Nephron (organoid): Measurements from ENCODE around the gene GRM2.
A peak's percentile ranks its signal among the peaks of the same experiment; 100 is the strongest.

ENCODE experiments used
- H3K27ac Mint-ChIP-seq, 3 experiments: 2 replicates each; pipeline ENCODE4 v1.8.0; 2020; ENCODE audit warnings: mixed read lengths in 3 of 3, mild to moderate bottlenecking in 2 of 3, moderate library complexity in 1 of 3
- H3K27me3 Mint-ChIP-seq: 2 replicates; pipeline ENCODE4 v1.8.0; 2021; ENCODE audit warnings: low read depth, mild to moderate bottlenecking, moderate library complexity, mixed read lengths
- H3K36me3 Mint-ChIP-seq: 2 replicates; pipeline ENCODE4 v1.8.0; 2020; ENCODE audit warnings: low read depth, mixed read lengths
- H3K4me1 Mint-ChIP-seq: 2 replicates; pipeline ENCODE4 v1.8.0; 2020; ENCODE audit warnings: mixed read lengths
- H3K4me3 Mint-ChIP-seq, 3 experiments: 2 replicates each; pipeline ENCODE4 v1.8.0; 2020; ENCODE audit warnings: mild to moderate bottlenecking in 3 of 3, mixed read lengths in 3 of 3, moderate library complexity in 2 of 3
- H3K9me3 Mint-ChIP-seq: 2 replicates; pipeline ENCODE4 v1.8.0; 2020; ENCODE audit warnings: mixed read lengths
- TF ChIP-seq, protein P1 (sequence below), 3 experiments: fragments of 200-600 bp; sonication (generic); IDR thresholded peaks; one replicate each; pipeline ENCODE4 v1.5.0; 2021; ENCODE audit warnings: antibody characterized with exemption in 3 of 3; ENCODE audit not compliant: unreplicated experiment in 3 of 3

GRM2 gene

DNA sequence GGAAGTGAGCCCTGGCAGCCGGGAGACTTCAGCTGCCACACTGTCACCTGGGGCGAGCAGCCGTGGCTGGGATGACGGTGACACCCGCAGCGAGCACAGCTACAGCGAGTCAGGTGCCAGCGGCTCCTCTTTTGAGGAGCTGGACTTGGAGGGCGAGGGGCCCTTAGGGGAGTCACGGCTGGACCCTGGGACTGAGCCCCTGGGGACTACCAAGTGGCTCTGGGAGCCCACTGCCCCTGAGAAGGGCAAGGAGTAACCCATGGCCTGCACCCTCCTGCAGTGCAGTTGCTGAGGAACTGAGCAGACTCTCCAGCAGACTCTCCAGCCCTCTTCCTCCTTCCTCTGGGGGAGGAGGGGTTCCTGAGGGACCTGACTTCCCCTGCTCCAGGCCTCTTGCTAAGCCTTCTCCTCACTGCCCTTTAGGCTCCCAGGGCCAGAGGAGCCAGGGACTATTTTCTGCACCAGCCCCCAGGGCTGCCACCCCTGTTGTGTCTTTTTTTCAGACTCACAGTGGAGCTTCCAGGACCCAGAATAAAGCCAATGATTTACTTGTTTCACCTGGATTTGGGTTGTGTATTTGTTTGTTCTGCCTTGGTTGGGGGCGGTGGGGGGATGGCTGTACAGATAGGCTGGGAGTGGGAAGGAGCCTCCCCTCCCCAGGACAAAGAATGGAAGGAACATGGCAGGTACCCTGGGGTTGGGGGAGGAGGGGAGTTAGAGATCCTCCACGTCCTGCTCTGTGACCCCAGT, 2.9 kb upstream of the GRM2 start:
- peak overlapping the region in 1 of 3 experiments; percentile 50 for H3K27ac Mint-ChIP-seq
- peaks cover 4% of the 10 kb centered on the region for H3K4me1 Mint-ChIP-seq
- no peaks in the 10 kb centered on the region for H3K9me3 Mint-ChIP-seq
- peaks cover 34% of the 10 kb centered on the region for H3K27me3 Mint-ChIP-seq
- H3K4me3 Mint-ChIP-seq: no peak overlapping the region
- peaks cover 13% of the 10 kb centered on the region for H3K36me3 Mint-ChIP-seq
- TF ChIP-seq, protein P1, sequence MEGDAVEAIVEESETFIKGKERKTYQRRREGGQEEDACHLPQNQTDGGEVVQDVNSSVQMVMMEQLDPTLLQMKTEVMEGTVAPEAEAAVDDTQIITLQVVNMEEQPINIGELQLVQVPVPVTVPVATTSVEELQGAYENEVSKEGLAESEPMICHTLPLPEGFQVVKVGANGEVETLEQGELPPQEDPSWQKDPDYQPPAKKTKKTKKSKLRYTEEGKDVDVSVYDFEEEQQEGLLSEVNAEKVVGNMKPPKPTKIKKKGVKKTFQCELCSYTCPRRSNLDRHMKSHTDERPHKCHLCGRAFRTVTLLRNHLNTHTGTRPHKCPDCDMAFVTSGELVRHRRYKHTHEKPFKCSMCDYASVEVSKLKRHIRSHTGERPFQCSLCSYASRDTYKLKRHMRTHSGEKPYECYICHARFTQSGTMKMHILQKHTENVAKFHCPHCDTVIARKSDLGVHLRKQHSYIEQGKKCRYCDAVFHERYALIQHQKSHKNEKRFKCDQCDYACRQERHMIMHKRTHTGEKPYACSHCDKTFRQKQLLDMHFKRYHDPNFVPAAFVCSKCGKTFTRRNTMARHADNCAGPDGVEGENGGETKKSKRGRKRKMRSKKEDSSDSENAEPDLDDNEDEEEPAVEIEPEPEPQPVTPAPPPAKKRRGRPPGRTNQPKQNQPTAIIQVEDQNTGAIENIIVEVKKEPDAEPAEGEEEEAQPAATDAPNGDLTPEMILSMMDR (IDR thresholded peaks at IDR 0.05; ENCODE audit: unreplicated experiment in 3 of 3): no peak

DNA sequence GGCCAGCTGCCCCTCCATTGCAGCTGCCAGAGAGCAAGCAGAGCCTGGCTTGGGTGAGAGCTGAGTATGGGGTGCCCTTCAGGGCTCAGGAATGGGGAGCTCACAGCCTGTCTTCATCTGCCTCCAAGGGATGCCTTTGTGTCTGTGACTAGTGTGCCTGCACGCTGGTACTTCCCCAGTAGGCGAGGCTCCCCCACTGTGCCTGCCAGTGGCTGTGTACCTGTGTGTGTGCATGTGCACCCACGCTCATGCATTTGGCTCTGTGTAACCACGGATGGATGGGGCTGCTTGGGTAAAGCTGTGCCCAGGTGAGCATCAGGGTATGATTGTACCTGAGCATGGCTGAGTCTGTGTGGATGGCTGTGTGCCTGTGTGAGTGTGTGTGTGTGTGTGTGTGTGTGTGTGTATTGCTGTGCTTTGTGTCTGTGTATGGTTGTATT, 2.3 kb upstream of the GRM2 start:
- Mint-ChIP-seq H3K4me1 (peaks cover 4% of the 10 kb centered on the region), H3K27me3 (peaks cover 36% of the 10 kb centered on the region), H3K27ac (no peak overlapping the region), H3K4me3 (no peak overlapping the region), H3K36me3 (peaks cover 9% of the 10 kb centered on the region), H3K9me3 (no peaks in the 10 kb centered on the region)
- TF ChIP-seq, protein P1 (IDR thresholded peaks at IDR 0.05; ENCODE audit: unreplicated experiment in 3 of 3): no peak

DNA sequence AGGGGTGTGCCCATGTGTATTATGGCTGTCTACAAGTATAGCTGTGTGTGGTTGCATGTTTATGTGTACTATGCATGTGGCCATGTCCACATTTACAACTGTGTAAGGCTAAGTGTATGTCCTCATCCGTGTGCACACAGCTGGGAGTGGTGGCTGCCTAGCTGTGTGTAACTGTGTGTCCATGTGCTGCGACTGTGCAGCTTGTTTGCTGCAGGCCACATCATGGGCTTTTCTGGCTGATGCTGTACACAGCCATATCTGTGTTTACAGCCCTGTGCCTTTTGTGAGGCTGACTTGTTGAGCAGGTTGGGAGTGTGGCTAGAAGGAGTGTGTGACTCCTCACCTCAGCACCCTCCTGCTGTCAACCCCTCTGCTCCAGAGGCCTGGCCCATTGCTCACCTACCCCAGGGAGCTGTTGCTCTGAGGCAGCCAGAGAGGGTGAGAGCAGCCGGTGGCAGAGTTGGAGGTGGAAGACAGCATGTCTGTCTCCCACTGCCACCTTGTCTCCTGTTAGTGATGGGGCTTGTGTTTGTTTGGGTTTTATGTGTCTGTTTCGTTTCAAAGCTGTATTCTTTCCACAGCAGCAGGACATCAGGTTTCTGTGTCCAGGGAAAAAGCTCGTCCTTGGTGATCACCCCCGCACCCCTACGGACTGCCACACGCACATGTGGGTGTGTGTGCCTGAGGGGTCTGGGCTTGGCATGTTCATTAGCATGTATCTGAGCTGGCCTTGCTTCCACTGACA, 1.4 kb upstream of the GRM2 start:
- H3K27ac Mint-ChIP-seq: no peak overlapping the region
- no peaks in the 10 kb centered on the region for H3K9me3 Mint-ChIP-seq
- peaks cover 36% of the 10 kb centered on the region for H3K27me3 Mint-ChIP-seq
- H3K4me1 Mint-ChIP-seq: peaks cover 4% of the 10 kb centered on the region
- H3K36me3 Mint-ChIP-seq: peaks cover 6% of the 10 kb centered on the region
- TF ChIP-seq, protein P1 (IDR thresholded peaks at IDR 0.05; ENCODE audit: unreplicated experiment in 3 of 3): no peak
- no peak overlapping the region for H3K4me3 Mint-ChIP-seq

DNA sequence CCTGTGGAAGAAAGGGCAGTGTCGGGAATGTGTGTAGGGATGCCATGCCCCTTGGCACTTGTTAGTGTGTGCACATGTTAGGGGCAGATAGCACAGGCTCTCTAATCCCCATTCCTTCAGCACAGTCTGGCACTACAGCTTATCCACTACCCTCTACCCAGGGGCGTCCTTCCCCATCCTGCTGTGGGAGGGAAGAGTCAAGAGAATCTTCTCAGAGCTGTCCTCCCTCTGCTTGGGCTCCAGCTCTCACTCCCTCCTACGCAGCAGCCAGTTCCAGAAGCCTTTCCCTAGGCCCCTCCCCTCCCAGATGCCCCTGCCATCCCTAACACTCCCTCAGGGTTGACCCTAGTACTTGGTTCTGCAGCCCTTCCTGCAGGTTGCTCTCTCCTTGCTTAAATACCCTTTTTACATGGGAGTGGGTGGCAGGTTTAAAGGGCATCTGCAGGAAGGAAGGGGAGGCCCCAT, 815 bp upstream of the GRM2 start:
- Mint-ChIP-seq H3K27me3 (peaks cover 36% of the 10 kb centered on the region), H3K9me3 (no peaks in the 10 kb centered on the region), H3K27ac (no peak overlapping the region), H3K36me3 (peaks cover 3% of the 10 kb centered on the region), H3K4me1 (peaks cover 4% of the 10 kb centered on the region), H3K4me3 (no peak overlapping the region)
- TF ChIP-seq, protein P1 (IDR thresholded peaks at IDR 0.05; ENCODE audit: unreplicated experiment in 3 of 3): no peak

DNA sequence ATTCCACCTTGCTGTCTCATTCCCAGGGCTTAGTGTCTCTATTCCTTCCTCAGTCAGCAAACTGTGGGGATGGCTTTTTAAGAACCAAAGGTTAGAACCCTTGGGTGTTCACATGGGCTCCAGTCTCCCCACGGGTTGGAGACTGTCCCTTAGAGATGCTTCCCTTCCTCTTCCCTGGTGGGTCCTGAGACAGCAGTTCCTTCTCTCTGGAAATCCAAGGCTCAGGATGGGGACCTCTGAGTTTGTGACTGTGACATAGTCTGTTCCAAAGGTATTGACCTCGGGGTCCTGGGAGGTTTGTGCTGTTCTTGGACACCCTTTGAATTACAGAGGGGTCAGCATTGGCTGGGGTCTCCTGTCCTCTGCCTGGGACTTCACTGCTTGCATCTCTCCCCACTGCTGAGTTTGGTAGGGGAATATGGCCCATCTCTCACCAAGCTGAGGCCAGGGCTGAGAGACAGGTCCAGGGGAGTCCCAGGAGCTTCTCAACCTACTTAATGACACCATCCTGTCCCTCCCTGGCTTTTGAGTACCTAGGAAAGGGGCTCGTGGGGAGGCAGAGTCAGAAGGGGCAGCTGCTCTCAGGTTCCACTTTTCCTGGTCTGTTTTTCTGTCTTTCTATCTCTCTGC, 1.5 kb downstream of the GRM2 start:
- H3K9me3 Mint-ChIP-seq: no peaks in the 10 kb centered on the region
- H3K4me3 Mint-ChIP-seq: peak overlapping the region in 2 of 3 experiments; percentile 36 to 85
- TF ChIP-seq, protein P1 (IDR thresholded peaks at IDR 0.05; ENCODE audit: unreplicated experiment in 3 of 3): no peak
- no peak overlapping the region for H3K27ac Mint-ChIP-seq
- peaks cover 4% of the 10 kb centered on the region for H3K4me1 Mint-ChIP-seq
- H3K27me3 Mint-ChIP-seq: peaks cover 39% of the 10 kb centered on the region
- H3K36me3 Mint-ChIP-seq: no peaks in the 10 kb centered on the region
